Right atrium auricular region (tissue), 2 donors: ENCODE results near the gene PPP1R16B. TPM values are rescaled to one million over a fixed set of nuclear protein-coding genes. Genes with fewer than 3 reads are reported as not detected.

Experiments used
- DNase-seq: peaks from one replicate; pipeline ENCODE4 v3.0.0-alpha.2; 2019; ENCODE audit warnings: low spot score
- H3K27ac ChIP-seq, 2 donors: fragments of 200-600 bp; sonication (generic); 1 replicate in 1 of 2; 2 replicates in 1 of 2; pipeline ENCODE4 v1.5.1; 2016 to 2019
- H3K27me3 ChIP-seq, 2 donors: fragments of 200-600 bp; sonication (generic); one replicate each; pipeline versions ENCODE4 v1.5.1 to v1.6.0; 2017 to 2019
- H3K36me3 ChIP-seq: fragments of 200-600 bp; sonication (generic); one replicate; pipeline ENCODE4 v1.5.1; 2016
- H3K4me1 ChIP-seq, 2 donors: fragments of 200-600 bp; sonication (generic); one replicate each; pipeline versions ENCODE4 v1.5.1 to v1.6.0; 2017 to 2019
- H3K4me3 ChIP-seq, 2 donors: fragments of 200-600 bp; sonication (generic); 1 replicate in 1 of 2; 2 replicates in 1 of 2; pipeline ENCODE4 v1.5.1; 2017 to 2019; ENCODE audit warnings: mild to moderate bottlenecking in 1 of 2, moderate library complexity in 1 of 2
- H3K9me3 ChIP-seq, 2 donors: fragments of 200-600 bp; sonication (generic); one replicate each; pipeline ENCODE4 v1.5.1; 2019
- total RNA-seq, 2 donors: library from RNA; depleted of rRNA; stranded (reverse); fragments of >200 nt; gene quantifications; one replicate each; pipeline ENCODE4 v1.1.0, GENCODE V29; 2016
- TF ChIP-seq, protein P1 (sequence below), 2 donors: fragments of 200-600 bp; sonication (generic); IDR thresholded peaks; one replicate each; pipeline ENCODE4 v1.5.1; 2019; ENCODE audit warnings: antibody characterized with exemption in 2 of 2

PPP1R16B gene
- total RNA-seq, 2 donors from 2014 or later, result 0.96 to 6.6 TPM

DNA sequence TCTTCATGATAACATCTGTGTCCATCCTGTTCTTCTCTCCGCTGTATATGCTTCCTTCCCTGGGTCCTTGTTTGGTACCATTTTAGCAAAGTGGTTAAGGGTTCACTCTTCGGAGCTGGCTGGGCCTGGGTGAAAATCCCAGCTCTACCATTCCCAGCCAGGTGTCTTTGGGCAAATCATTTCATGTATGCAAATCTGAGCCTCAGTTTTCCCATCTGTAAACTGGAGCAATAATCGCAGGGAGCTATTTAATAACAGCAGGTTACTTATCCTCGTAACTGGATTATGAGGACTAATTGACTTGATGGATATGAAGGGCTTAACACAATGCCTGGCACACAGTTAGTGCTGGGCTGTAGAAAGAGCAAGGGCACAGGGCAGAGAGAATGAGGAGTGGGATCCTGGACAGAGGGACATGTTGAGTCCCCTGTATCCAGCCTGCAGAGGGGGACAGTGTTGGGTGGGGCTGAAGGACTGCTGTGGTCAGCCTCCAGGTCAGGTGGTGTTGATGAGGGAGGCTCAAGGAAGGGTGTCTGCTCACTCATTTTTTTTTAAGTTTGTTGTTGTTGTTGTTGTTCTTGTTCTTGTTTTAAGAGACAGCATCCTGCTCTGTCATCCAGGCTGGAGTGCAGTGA, 76.4 kb downstream of the PPP1R16B start:
- H3K4me1 ChIP-seq, result peaks cover 0 to 6% of the 10 kb centered on the region in 2 donors
- TF ChIP-seq, protein P1, sequence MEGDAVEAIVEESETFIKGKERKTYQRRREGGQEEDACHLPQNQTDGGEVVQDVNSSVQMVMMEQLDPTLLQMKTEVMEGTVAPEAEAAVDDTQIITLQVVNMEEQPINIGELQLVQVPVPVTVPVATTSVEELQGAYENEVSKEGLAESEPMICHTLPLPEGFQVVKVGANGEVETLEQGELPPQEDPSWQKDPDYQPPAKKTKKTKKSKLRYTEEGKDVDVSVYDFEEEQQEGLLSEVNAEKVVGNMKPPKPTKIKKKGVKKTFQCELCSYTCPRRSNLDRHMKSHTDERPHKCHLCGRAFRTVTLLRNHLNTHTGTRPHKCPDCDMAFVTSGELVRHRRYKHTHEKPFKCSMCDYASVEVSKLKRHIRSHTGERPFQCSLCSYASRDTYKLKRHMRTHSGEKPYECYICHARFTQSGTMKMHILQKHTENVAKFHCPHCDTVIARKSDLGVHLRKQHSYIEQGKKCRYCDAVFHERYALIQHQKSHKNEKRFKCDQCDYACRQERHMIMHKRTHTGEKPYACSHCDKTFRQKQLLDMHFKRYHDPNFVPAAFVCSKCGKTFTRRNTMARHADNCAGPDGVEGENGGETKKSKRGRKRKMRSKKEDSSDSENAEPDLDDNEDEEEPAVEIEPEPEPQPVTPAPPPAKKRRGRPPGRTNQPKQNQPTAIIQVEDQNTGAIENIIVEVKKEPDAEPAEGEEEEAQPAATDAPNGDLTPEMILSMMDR (IDR thresholded peaks at IDR 0.05), result no peak
- H3K27ac ChIP-seq, result no peak overlapping the region
- no peaks in the 10 kb centered on the region for H3K36me3 ChIP-seq
- no peaks in the 10 kb centered on the region for H3K9me3 ChIP-seq
- no peak overlapping the region for H3K4me3 ChIP-seq
- H3K27me3 ChIP-seq, result no peaks in the 10 kb centered on the region
- DNase-seq, result no peak

DNA sequence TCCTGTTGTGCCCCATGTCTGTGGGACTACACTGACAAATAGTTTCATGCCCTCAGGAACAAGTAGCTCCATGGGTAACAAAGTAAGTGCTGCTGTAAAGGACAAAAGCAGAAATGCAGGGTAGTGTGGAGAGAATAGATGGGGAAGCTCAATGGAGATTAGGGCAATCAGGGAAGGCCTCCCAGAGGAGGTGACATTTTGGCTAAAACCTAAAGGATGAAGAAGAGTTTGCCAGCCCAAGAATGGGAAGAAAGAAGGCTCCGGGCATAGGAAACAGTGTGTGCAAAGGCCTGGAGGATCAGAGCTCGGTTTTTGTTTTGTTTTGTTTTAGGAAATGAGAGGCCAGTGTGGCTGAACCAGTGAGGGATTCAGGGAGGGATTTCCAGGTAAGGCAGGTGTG, 77.1 kb downstream of the PPP1R16B start:
- Histone ChIP-seq H3K36me3 (no peaks in the 10 kb centered on the region), H3K27ac (no peak overlapping the region), H3K4me3 (no peak overlapping the region), H3K4me1 (peaks cover 0 to 6% of the 10 kb centered on the region in 2 donors), H3K9me3 (no peaks in the 10 kb centered on the region), H3K27me3 (no peaks in the 10 kb centered on the region)
- TF ChIP-seq, protein P1 (IDR thresholded peaks at IDR 0.05), result no peak
- DNase-seq, result no peak

DNA sequence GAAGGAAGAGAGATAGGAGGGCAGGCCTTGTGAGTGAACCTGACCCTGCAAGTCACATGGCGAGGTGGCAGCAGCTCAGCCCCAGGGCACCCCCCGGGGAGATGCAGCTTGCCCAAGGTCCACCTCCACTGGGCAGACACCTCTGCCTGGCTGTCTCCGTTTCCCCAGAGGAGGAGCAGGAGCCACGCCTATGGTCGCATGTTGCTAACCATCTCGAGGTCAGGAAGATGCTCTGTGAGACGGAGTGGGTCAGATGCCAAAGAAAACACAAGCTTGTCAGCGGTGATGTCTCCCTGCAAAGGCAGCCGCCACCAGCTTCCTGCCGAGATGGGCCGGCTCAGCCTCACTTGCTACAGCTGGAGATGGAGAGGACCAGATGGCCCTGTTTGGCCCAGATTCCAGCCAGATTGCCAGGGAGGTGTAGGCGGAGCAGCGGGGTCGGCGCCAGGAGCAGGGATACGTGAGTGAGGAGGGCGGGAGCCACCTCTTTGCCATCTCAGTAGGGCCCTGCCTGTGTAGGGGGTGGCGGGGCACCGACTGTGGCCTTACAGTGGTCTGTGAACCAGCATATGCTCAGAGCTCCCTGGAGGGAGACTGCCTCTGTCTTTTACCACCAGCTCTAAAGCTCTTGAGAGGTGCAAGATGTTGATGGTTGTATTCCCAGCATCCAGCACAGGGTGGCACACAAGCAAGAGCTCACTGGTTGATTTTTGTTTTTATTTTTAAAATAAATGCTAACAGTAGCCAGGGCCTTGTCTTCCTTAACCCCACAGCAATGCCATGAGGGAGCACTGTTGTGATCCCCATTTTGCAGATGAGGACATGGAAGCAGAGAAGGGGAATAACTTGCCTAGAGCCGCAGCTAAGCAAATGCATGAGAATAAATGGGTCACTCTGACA, 77.8 kb downstream of the PPP1R16B start:
- no peaks in the 10 kb centered on the region for H3K9me3 ChIP-seq
- H3K36me3 ChIP-seq, result no peaks in the 10 kb centered on the region
- peaks cover 0 to 6% of the 10 kb centered on the region in 2 donors for H3K4me1 ChIP-seq
- no peak overlapping the region for H3K27ac ChIP-seq
- H3K4me3 ChIP-seq, result no peak overlapping the region
- DNase-seq, result no peak
- TF ChIP-seq, protein P1 (IDR thresholded peaks at IDR 0.05), result no peak
- H3K27me3 ChIP-seq, result no peaks in the 10 kb centered on the region

DNA sequence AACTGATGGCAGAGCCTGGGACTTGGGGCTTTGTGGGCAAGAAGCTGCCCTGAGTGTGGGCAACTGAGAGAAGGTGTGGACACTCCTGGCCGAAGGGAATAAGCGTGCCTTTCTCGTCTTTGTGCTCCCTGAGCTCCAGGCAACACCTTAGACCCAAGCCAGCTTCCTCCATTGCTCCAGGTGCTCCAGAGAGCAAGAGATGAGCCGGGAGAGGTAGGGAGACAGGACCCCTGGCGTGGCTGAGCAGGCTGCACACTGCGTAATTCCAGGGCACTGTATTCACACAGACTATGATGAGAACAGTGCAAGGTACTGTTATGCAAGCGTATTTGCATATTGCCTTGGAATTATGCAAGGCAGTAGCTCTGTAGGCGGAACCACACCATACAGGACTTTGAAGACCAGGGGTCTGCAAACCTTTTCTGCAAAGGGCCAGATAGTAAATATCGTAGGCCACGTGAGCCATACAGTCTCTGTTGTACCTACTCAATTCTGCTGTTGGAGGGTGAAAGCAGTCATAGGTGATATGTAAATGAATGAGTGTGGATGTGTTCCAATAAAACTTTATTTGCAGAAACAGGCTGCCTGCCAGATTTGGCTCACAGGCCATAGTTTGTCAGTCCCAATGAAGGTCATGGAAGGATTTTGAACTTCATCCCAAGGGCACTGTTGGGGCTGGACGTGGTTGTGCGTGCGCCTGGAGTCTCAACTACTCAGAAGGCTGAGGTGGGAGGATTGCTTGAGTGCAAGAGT, 78.7 kb downstream of the PPP1R16B start:
- no peaks in the 10 kb centered on the region for H3K9me3 ChIP-seq
- peaks cover 0 to 6% of the 10 kb centered on the region in 2 donors for H3K4me1 ChIP-seq
- no peaks in the 10 kb centered on the region for H3K36me3 ChIP-seq
- DNase-seq, result no peak
- H3K4me3 ChIP-seq, result no peak overlapping the region
- H3K27ac ChIP-seq, result no peak overlapping the region
- TF ChIP-seq, protein P1 (IDR thresholded peaks at IDR 0.05), result no peak
- H3K27me3 ChIP-seq, result no peaks in the 10 kb centered on the region

DNA sequence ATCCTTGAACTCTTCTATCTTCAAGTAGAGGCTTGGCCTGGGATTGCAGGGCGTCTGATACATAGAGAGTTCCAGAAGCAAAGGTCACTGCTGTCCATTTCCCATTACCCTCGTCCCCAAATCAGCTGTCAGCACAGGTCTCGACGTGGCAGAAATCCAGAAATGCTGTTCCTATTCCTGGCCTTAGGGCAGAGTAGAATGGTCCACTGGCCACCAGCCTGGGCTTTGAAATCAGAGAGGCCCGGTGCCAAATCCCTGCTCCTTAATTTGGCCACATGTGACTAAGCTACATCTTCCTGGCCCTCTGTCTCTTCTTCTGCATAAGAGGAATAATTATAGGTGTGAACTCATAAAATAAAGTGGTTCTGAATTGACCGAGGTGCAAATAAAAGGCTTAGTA, 79.9 kb downstream of the PPP1R16B start:
- no peak for DNase-seq
- H3K27me3 ChIP-seq, result no peaks in the 10 kb centered on the region
- no peak overlapping the region for H3K4me3 ChIP-seq
- H3K36me3 ChIP-seq, result no peaks in the 10 kb centered on the region
- H3K4me1 ChIP-seq, result peaks cover 0 to 6% of the 10 kb centered on the region in 2 donors
- TF ChIP-seq, protein P1 (IDR thresholded peaks at IDR 0.05), result no peak
- no peaks in the 10 kb centered on the region for H3K9me3 ChIP-seq
- no peak overlapping the region for H3K27ac ChIP-seq
